PC-9 (cell line): ENCODE measurements around the gene PRRG2.

Experiments
- CTCF ChIP-seq: fragments of 200-600 bp; sonication (generic); conservative IDR thresholded peaks from 2 replicates; pipeline ENCODE4 v1.6.1; 2017; ENCODE audit warnings: mixed run types, antibody characterized with exemption, mild to moderate bottlenecking, moderate library complexity
- EZH2 ChIP-seq: fragments of 200-600 bp; sonication (generic); IDR thresholded peaks from 2 replicates; pipeline ENCODE4 v1.8.0; 2017; ENCODE audit warnings: antibody characterized with exemption, low read depth

GRCh38 chr19:49570997-49571676, 10.0 kb upstream of the PRRG2 start:
- TF ChIP-seq CTCF: no peak
- TF ChIP-seq EZH2: no peak
